Stimulated activated CD8-positive, alpha-beta memory T cell treated with anti-CD3 and anti-CD28 coated beads, Interleukin-15, amount 100 ng/mL, for 1 hour (primary cell): ENCODE measurements around the gene NTN1.
A peak's percentile ranks its signal among the peaks of the same experiment; 100 is the strongest.
"Not testable (repeated sequence)": the region's sequence is repeated elsewhere in the genome, so short reads cannot be mapped to it uniquely, and the experiment has no call there.

ENCODE experiments used
- DNase-seq: peaks from one replicate; pipeline ENCODE4 v3.0.0-alpha.2; 2020; ENCODE audit warnings: low read depth

The NTN1 gene

GRCh38 chr17:9021158-9021991, at the start of gene NTN1:
Gene NTN1 (plus strand): TSS chr17:9021510. CDS start chr17:9022374, 864 bp downstream.
- DNase-seq, result peak; percentile 7

DNA sequence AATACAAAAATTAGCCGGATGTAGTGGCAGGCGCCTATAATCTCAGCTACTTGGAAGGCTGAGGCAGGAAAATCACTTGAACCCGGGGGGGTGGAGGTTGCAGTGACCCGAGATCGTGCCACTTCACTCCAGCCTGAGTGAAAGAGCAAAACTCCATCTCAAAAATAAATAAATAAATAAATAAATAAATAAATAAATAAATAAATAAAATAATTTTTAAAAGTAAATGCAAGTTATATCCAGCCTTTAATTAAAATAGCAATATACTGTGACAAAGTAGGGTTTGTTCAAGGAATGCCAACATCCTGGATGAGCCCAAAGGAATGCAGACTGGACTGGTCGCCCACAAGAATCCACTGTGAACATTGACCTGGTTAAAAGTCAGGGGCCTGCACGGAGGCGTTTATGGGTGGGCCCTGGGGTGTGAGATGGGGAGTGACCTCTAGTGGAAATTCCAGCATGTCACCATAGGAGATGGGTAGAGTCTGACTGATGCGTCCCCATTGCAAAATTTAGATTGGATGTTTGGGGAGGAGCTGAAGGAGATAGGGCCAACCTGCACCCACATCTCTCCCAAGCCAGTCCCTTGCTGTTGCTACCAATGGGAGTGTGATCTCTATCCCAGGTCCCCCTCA, 46.1 kb upstream of the NTN1 start:
- no peak for DNase-seq

DNA sequence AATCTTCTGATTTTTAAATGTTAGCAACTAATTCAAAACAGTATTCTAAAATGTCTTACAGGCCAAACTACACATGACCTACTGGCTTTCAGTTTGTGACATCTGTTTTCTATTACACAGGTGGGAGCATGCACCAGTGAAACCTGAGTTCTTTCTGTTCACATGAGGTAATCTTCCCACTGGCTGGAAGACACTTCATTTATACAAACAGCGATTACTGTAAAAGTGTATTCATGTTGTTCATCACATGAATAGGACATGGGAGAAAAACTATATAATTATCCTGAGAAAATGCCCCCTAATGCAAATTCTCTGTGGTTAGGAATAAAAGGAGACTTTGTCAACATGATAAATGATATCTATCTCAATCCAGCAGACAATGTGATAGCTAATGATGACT, 44.7 kb upstream of the NTN1 start:
- no peak for DNase-seq

GRCh38 chr17:8979715-8980114, 41.6 kb upstream of the NTN1 start:
- no peak for DNase-seq

GRCh38 chr17:8981443-8981842, 39.9 kb upstream of the NTN1 start:
- DNase-seq, result no peak

- not testable (repeated sequence) for DNase-seq
Observed at GRCh38 chr17:8984225-8984624, 37.1 kb upstream of the NTN1 start.

- no peak for DNase-seq
Observed at GRCh38 chr17:8985054-8985701, 36.1 kb upstream of the NTN1 start.

GRCh38 chr17:8986295-8986694, 35.0 kb upstream of the NTN1 start:
- DNase-seq, result no peak

GRCh38 chr17:8988263-8988935, 32.9 kb upstream of the NTN1 start:
- not testable (repeated sequence) for DNase-seq

DNA sequence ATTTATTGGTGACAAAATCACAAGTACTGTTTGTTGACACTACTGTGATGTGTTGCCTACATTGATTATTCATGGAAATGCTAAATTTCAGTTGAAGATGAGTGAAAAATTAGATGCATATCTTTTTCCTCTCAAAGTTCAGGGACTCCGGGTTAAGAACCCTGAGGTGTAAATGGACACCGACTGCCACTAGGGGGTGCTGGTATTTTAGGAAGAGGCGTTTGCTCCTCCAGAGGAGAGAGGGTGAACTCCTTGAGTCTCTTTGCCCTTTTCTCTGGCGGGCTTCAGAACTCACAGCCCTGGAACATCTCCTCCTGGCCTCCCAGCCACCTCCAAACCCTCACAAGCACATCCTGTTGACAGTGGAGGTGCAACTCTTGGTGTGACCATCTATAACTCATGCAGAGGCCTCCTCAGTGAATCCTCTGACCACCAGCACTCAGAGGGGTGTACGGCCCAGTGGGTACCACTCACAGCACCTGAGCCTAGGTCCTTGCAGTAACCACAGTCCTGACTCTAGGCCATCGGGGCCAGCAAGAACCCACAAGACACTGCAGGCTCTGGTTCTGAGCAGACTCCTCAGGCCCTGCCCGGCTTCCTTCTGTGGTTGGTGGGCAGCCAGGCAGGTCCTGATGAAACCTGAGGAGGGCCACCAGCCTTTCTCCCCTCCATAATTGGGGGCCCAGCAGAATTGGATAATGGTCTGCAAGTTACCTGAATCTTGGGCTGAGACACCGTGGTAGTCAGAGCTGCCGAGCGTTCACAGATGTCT, 29.6 kb upstream of the NTN1 start:
- peak; percentile 48 for DNase-seq

GRCh38 chr17:8994319-8994718, 27.0 kb upstream of the NTN1 start:
- DNase-seq, result peak; percentile 32

DNA sequence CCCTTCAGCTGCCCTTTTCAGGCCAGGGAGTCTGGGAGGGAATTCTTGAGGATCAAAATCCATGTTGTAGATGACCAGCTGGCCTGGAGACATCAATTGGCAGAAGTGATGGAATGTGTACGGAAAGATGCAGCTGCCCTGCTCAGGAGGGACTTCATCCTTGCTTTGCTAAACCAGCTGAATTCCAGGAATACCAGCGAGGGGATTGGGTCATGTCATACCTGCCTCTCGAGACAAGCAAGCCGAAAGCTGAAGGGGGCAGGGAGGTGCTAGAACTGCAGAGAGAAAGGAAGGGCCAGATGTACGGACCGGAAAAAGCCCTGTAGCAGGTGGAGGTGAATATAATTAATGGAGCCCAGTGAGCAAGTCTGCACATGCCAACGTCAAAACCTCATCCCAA, 25.6 kb upstream of the NTN1 start:
- DNase-seq, result no peak

DNA sequence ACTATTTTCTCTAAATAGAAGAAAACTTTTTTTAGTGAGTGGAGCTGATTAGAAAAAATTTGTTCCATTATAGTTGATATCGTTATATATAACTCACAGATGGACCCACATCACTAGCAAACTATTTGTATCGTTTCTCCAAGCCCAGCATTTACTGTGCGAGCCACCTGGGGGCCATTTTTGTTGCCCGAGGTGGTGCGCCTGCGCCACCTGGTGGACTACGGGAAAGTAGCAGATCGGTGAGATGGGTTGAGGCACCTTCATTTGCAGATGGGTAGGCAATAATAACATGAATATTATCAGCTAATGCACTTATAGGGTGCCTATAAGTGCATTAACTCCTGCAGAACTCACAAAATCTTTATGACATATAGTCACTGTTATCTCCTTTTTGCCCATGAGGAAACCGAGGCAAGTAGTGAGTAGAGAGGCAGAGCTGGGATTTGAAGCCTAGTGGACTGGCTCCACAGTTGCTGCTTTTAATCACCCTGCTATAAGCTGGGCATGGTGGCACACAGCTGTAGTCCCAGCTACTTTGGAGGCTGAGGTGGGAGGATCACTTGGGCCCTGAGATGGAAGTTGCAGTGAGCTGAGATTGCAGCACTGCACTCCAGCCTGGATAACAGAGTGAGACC, 23.2 kb upstream of the NTN1 start:
- DNase-seq, result peak; percentile 60

DNA sequence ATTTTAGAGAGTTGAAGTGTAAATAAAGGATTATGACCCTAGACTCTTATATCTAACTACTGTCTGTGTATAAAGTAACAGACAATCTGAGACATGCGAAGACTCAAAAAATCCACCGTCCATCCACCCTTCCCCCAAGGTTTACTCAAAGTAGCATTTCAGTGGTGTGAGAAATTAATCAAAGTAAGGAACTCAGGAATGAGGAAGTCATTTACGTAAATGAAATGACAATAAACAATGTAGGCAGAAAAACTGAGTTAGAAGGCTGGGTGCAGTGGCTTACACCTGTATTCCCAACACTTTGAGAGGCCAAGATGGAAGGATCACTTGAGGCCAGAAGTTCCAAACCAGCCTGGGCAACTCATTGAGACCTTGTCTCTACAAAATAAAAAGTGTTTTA, 19.8 kb upstream of the NTN1 start:
- DNase-seq, result no peak

DNA sequence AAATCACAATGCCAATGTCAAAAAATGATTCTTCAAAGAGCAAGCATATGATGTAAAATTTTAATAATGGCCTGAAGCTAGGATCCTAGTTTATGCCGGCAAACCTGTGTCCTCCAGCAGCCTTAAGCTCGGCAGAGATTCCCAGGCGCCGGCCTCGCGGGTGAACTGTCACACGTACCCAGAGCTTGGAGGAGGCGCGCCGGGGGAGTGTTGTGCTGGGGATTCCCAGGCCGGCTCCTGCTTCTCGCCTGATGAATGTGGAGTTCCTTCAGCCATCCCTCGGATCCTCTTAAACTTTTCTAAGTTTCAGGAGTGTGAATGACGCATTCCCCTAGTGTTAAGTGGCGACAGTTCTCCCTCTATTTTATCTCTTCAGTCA, 19.1 kb upstream of the NTN1 start:
- DNase-seq, result no peak

GRCh38 chr17:9002606-9003354, 18.5 kb upstream of the NTN1 start:
- no peak for DNase-seq

DNA sequence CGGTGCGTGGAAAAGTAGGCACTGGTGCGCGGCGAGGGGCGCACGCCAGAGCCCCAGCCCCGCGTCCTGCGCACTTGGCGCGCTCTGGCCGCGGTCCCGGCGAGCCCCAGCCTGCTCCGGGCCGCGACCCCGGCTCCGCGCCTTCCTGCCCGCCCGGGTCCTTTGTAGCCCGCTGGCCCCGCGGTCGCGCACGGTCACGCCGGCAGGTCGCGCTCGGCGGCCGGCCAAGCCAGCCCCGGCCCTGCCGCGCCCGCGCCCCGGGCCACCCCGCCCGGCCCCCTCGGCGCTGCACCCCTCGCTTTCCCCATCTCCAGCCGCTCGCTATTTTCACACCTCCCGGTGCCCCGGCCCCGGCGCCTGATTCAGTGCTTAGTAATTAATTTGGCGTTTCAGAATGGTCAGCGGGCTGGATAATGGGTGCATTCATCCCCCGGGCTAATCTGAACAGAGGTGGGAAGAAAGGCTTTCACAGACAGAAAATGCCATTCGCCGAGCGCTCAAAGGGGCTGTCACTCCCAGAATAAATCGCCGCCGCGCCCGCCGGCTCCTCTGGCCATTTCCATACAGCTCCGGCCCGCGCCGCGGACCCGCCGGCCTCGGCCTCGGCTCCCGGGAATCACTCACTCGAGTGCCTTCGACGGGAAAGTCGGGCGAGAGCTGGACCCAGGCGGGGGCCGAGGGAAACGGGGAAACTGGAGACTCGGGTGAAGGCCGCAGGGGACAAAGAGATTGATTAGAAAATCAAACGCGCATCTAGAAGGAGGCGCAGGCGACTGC, 17.8 kb upstream of the NTN1 start:
- DNase-seq, result no peak

DNA sequence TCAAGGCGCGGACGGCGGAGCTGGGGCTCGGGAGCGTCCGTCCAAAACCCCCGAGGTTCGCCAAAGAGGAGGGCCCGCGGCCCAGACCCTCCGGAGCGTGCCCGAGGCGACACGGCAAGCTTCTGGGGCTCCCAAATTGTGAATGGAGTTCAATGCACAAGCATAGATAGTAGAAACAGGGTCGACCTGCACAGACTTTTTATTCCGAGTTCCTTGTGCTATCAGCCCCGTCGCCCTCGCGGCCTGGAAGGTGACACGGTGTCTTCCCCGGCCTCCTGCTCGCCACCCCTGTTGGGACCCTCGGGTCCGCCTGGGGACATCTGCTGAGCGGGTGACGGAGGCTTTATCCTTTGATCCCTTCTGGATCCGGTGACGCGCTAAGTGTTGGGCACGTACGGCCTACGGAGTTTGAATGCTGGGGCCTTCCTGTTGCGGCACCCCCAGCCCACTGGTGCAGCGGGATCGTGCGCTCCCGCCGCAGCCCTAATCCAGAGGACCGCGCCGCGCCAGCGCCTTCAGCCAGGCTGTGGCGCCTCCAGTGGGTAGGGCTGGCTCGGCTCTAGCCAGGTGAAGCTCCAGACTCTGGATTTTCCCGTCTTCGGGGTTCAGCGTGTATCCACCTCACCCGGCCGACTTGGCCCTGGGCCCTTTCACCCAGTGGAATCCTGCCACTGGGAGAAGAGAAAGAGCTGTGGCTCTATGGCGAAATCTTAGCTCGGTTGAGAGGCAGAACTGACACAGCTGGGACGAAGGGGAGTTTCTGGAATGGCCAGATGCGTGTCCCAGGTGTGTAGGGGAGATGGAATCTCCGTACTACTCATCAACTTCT, 17.0 kb upstream of the NTN1 start:
- no peak for DNase-seq

DNA sequence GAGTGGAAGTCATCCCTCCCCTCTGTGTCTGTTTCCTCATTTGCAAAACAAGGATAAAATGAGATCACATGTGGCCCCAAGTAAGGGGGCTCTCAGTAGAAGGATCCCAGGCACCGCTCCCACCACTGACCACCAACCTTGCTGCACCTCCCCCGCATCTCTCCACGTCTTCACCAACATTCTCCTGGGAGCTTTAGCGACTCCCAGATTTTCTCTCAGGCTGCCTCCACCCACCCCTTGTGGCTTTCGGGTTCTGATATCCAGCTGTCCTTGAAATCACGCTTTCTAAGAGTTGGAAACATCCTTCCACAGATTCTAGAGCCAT, 16.4 kb upstream of the NTN1 start:
- DNase-seq, result no peak
